Uterus (tissue), 4 donors: ENCODE measurements around the gene CLTC. TPM values are rescaled to one million over a fixed set of nuclear protein-coding genes. Genes with fewer than 3 reads are reported as not detected.
A peak's percentile ranks its signal among the peaks of the same experiment; 100 is the strongest.

ENCODE experiments used
- DNase-seq, 2 donors: peaks; one replicate each; pipeline ENCODE4 v3.0.0-alpha.2; 2019 to 2020
- H3K27ac ChIP-seq, 2 donors: fragments of 200-600 bp; sonication (generic); 1 replicate in 1 of 2; 2 replicates in 1 of 2; pipeline ENCODE4 v1.5.1; 2016 to 2018
- H3K27me3 ChIP-seq, 2 donors: fragments of 200-600 bp; sonication (generic); one replicate each; pipeline ENCODE4 v1.5.1; 2018 to 2019; ENCODE audit warnings: control low read depth in 1 of 2
- H3K36me3 ChIP-seq, 2 donors: fragments of 200-600 bp; sonication (generic); one replicate each; pipeline ENCODE4 v1.5.1; 2019; ENCODE audit warnings: control low read depth in 1 of 2
- H3K4me1 ChIP-seq, 2 donors: fragments of 200-600 bp; sonication (generic); one replicate each; pipeline ENCODE4 v1.5.1; 2018 to 2019; ENCODE audit warnings: control low read depth in 1 of 2
- H3K4me3 ChIP-seq, 2 donors: fragments of 200-600 bp; sonication (generic); 1 replicate in 1 of 2; 2 replicates in 1 of 2; pipeline ENCODE4 v1.5.1; 2018 to 2019; ENCODE audit warnings: mild to moderate bottlenecking in 1 of 2
- H3K9me3 ChIP-seq, 2 donors: fragments of 200-600 bp; sonication (generic); one replicate each; pipeline ENCODE4 v1.5.1; 2019; ENCODE audit warnings: control low read depth in 1 of 2
- CTCF ChIP-seq, 4 experiments: fragments of 200-600 bp in 2 of 4; fragments of 450-650 bp in 2 of 4; sonication (generic) in 2 of 4; IDR thresholded peaks; one replicate each; pipeline ENCODE4 v1.5.1; 2016 to 2019; ENCODE audit warnings: antibody characterized with exemption in 4 of 4, mild to moderate bottlenecking in 2 of 4, moderate library complexity in 1 of 4
- POLR2A ChIP-seq, 2 donors: fragments of 450-650 bp; IDR thresholded peaks; one replicate each; pipeline ENCODE4 v1.6.1; 2016; ENCODE audit warnings: antibody characterized with exemption in 2 of 2, mild to moderate bottlenecking in 1 of 2, moderate library complexity in 1 of 2
- intact Hi-C: fragments of 100-400 bp; cut with DNase I; formaldehyde crosslinking; loops from one replicate; pipeline ENCODE4 v1.15.1; 2023; ENCODE audit warnings: low total_unique reads
- total RNA-seq, 4 donors: library from RNA; depleted of rRNA in 3 of 4; stranded (reverse); fragments of >200 nt in 3 of 4; gene quantifications; one replicate each; pipeline versions ENCODE4 v1.1.0 to v1.2.4, GENCODE V29; 2014 to 2023
- donor health status: DM: yes; HTN: yes; CAD: no.

Gene CLTC
- total RNA-seq, 4 donors from 2014 or later = 89.7 to 463 (median 245) TPM

- no peaks in the 10 kb centered on the region for H3K36me3 ChIP-seq
- intact Hi-C loops = no loop called here
Measured at GRCh38 chr17:59668816-59669215, 49.1 kb downstream of the CLTC start.

GRCh38 chr17:59669411-59669810, 49.7 kb downstream of the CLTC start:
- no peak for DNase-seq
- Histone ChIP-seq H3K4me1 (no peaks in the 10 kb centered on the region), H3K4me3 (no peak overlapping the region), H3K27ac (peak overlapping the region in 1 of 2 donors; percentile 48), H3K36me3 (no peaks in the 10 kb centered on the region), H3K27me3 (no peaks in the 10 kb centered on the region), H3K9me3 (no peaks in the 10 kb centered on the region)
- TF ChIP-seq POLR2A (IDR thresholded peaks at IDR 0.05) (no peak), CTCF (IDR thresholded peaks at IDR 0.05) (no peak)
- intact Hi-C loops = no loop called here

More at GRCh38 chr17:59668816-59669215, 49.1 kb downstream of the CLTC start:
- DNase-seq = no peak
- H3K9me3 ChIP-seq = no peaks in the 10 kb centered on the region
- H3K4me3 ChIP-seq = no peak overlapping the region
- no peak for TF ChIP-seq CTCF (IDR thresholded peaks at IDR 0.05)
- TF ChIP-seq POLR2A (IDR thresholded peaks at IDR 0.05) = no peak
- H3K27me3 ChIP-seq = no peaks in the 10 kb centered on the region
- H3K27ac ChIP-seq = peak overlapping the region in 1 of 2 donors; percentile 48
- H3K4me1 ChIP-seq = no peaks in the 10 kb centered on the region

GRCh38 chr17:59669944-59670343, 50.2 kb downstream of the CLTC start:
- H3K36me3 ChIP-seq = no peaks in the 10 kb centered on the region
- no peak overlapping the region for H3K27ac ChIP-seq
- DNase-seq = no peak
- H3K27me3 ChIP-seq = no peaks in the 10 kb centered on the region
- TF ChIP-seq POLR2A (IDR thresholded peaks at IDR 0.05) = no peak
- no peak for TF ChIP-seq CTCF (IDR thresholded peaks at IDR 0.05)
- intact Hi-C loops = no loop called here
- H3K4me3 ChIP-seq = no peak overlapping the region
- no peaks in the 10 kb centered on the region for H3K4me1 ChIP-seq
- H3K9me3 ChIP-seq = no peaks in the 10 kb centered on the region

GRCh38 chr17:59671386-59671785, 51.7 kb downstream of the CLTC start:
- H3K27ac ChIP-seq = no peak overlapping the region
- H3K9me3 ChIP-seq = no peaks in the 10 kb centered on the region
- DNase-seq = no peak
- no peaks in the 10 kb centered on the region for H3K27me3 ChIP-seq
- intact Hi-C loops = no loop called here
- H3K4me3 ChIP-seq = no peak overlapping the region
- H3K4me1 ChIP-seq = no peaks in the 10 kb centered on the region
- TF ChIP-seq POLR2A (IDR thresholded peaks at IDR 0.05) (no peak), CTCF (IDR thresholded peaks at IDR 0.05) (no peak)
- H3K36me3 ChIP-seq = no peaks in the 10 kb centered on the region

GRCh38 chr17:59675231-59675630, 55.5 kb downstream of the CLTC start:
- TF ChIP-seq CTCF (IDR thresholded peaks at IDR 0.05) (no peak), POLR2A (IDR thresholded peaks at IDR 0.05) (no peak)
- intact Hi-C loops = no loop called here
- H3K36me3 ChIP-seq = no peaks in the 10 kb centered on the region
- H3K4me3 ChIP-seq = no peak overlapping the region
- no peaks in the 10 kb centered on the region for H3K27me3 ChIP-seq
- H3K9me3 ChIP-seq = no peaks in the 10 kb centered on the region
- no peak for DNase-seq
- no peaks in the 10 kb centered on the region for H3K4me1 ChIP-seq
- no peak overlapping the region for H3K27ac ChIP-seq
